HAP-1 (cell line): Measurements from ENCODE around the gene LAMB4.

Experiments used
- DNase-seq, 2 experiments: peaks; one replicate each; pipeline ENCODE4 v3.0.0-alpha.2; 2016 to 2020; ENCODE audit warnings: low spot score in 2 of 2
- H3K27me3 ChIP-seq: fragments of 250-450 bp; sonication (Bioruptor Pico); 2 replicates; pipeline ENCODE4 v1.5.1; 2020; ENCODE audit warnings: low read depth, mild to moderate bottlenecking, moderate library complexity
- H3K36me3 ChIP-seq: fragments of 250-450 bp; sonication (Bioruptor Pico); replicated peaks from 2 replicates; pipeline ENCODE4 v1.5.1; 2020; ENCODE audit warnings: mild to moderate bottlenecking
- H3K4me1 ChIP-seq: fragments of 250-450 bp; sonication (Bioruptor Pico); 2 replicates; pipeline ENCODE4 v1.5.1; 2020; ENCODE audit warnings: mild to moderate bottlenecking
- H3K4me3 ChIP-seq: fragments of 250-450 bp; sonication (Bioruptor Pico); 2 replicates; pipeline ENCODE4 v1.5.1; 2020; ENCODE audit warnings: mild to moderate bottlenecking, moderate library complexity
- H3K9me3 ChIP-seq: fragments of 250-450 bp; sonication (Bioruptor Pico); 2 replicates; pipeline ENCODE4 v1.5.1; 2020; ENCODE audit warnings: mild to moderate bottlenecking, moderate library complexity
- in situ Hi-C: fragments of 300-500 bp; cut with MboI; formaldehyde crosslinking; loops from 3 replicates; pipeline ENCODE4 v1.14.3; 2020; ENCODE audit warnings: low sequenced_read_pairs, inconsistent platforms, mixed read lengths

Gene LAMB4

GRCh38 chr7:108093851-108094331, 36.3 kb downstream of the LAMB4 start:
- no peaks in the 10 kb centered on the region for H3K36me3 ChIP-seq
- DNase-seq, result no peak
- H3K9me3 ChIP-seq, result no peaks in the 10 kb centered on the region
- H3K4me1 ChIP-seq, result peaks cover 17% of the 10 kb centered on the region
- 0 out of 2 replicates have a peak, but pooled peaks cover 3% of the 10 kb centered on the region for H3K27me3 ChIP-seq
- in situ Hi-C loops, result no loop called here
- no peak overlapping the region for H3K4me3 ChIP-seq

GRCh38 chr7:108093341-108093740, 36.8 kb downstream of the LAMB4 start:
- in situ Hi-C loops, result no loop called here
- no peaks in the 10 kb centered on the region for H3K27me3 ChIP-seq

GRCh38 chr7:108091461-108091831, 38.7 kb downstream of the LAMB4 start:
- H3K36me3 ChIP-seq, result no peaks in the 10 kb centered on the region
- no peak overlapping the region for H3K4me3 ChIP-seq
- no peaks in the 10 kb centered on the region for H3K9me3 ChIP-seq
- in situ Hi-C loops, result no loop called here
- no peaks in the 10 kb centered on the region for H3K27me3 ChIP-seq
- H3K4me1 ChIP-seq, result peaks cover 17% of the 10 kb centered on the region
- no peak for DNase-seq

More at GRCh38 chr7:108093341-108093740, 36.8 kb downstream of the LAMB4 start:
- no peaks in the 10 kb centered on the region for H3K36me3 ChIP-seq
- H3K4me1 ChIP-seq, result peaks cover 17% of the 10 kb centered on the region
- no peak for DNase-seq
- no peaks in the 10 kb centered on the region for H3K9me3 ChIP-seq
- H3K4me3 ChIP-seq, result no peak overlapping the region

- no peak for DNase-seq
- in situ Hi-C loops, result no loop called here
- H3K4me1 ChIP-seq, result peaks cover 12% of the 10 kb centered on the region
- no peaks in the 10 kb centered on the region for H3K27me3 ChIP-seq
- no peaks in the 10 kb centered on the region for H3K36me3 ChIP-seq
- no peaks in the 10 kb centered on the region for H3K9me3 ChIP-seq
- H3K4me3 ChIP-seq, result no peak overlapping the region
Observed at GRCh38 chr7:108090791-108091460, 39.2 kb downstream of the LAMB4 start.

GRCh38 chr7:108089381-108089780, 40.8 kb downstream of the LAMB4 start:
- in situ Hi-C loops, result no loop called here
- H3K36me3 ChIP-seq, result no peaks in the 10 kb centered on the region
- no peak overlapping the region for H3K4me3 ChIP-seq
- no peaks in the 10 kb centered on the region for H3K27me3 ChIP-seq
- H3K9me3 ChIP-seq, result no peaks in the 10 kb centered on the region
- no peaks in the 10 kb centered on the region for H3K4me1 ChIP-seq
- DNase-seq, result no peak

GRCh38 chr7:108088729-108089128, 41.4 kb downstream of the LAMB4 start:
- DNase-seq, result no peak
- Histone ChIP-seq H3K36me3 (no peaks in the 10 kb centered on the region), H3K27me3 (no peaks in the 10 kb centered on the region), H3K4me1 (no peaks in the 10 kb centered on the region), H3K9me3 (no peaks in the 10 kb centered on the region), H3K4me3 (no peak overlapping the region)
- in situ Hi-C loops, result no loop called here

- Histone ChIP-seq H3K4me1 (no peaks in the 10 kb centered on the region), H3K36me3 (no peaks in the 10 kb centered on the region), H3K9me3 (no peaks in the 10 kb centered on the region), H3K4me3 (no peak overlapping the region), H3K27me3 (no peaks in the 10 kb centered on the region)
- in situ Hi-C loops, result no loop called here
- DNase-seq, result no peak
Observed at GRCh38 chr7:108087778-108088177, 42.4 kb downstream of the LAMB4 start.

- in situ Hi-C loops, result no loop called here
- Histone ChIP-seq H3K9me3 (no peaks in the 10 kb centered on the region), H3K4me3 (no peak overlapping the region), H3K36me3 (no peaks in the 10 kb centered on the region), H3K27me3 (no peaks in the 10 kb centered on the region), H3K4me1 (no peaks in the 10 kb centered on the region)
- DNase-seq, result no peak
Observed at GRCh38 chr7:108086962-108087361, 43.2 kb downstream of the LAMB4 start.

GRCh38 chr7:108086546-108086945, 43.6 kb downstream of the LAMB4 start:
- no peaks in the 10 kb centered on the region for H3K36me3 ChIP-seq
- H3K4me1 ChIP-seq, result no peaks in the 10 kb centered on the region
- in situ Hi-C loops, result no loop called here
- no peak for DNase-seq
- H3K27me3 ChIP-seq, result no peaks in the 10 kb centered on the region
- H3K4me3 ChIP-seq, result no peak overlapping the region
- H3K9me3 ChIP-seq, result no peaks in the 10 kb centered on the region

- in situ Hi-C loops, result no loop called here
- Histone ChIP-seq H3K4me3 (no peak overlapping the region), H3K36me3 (no peaks in the 10 kb centered on the region), H3K9me3 (no peaks in the 10 kb centered on the region), H3K27me3 (no peaks in the 10 kb centered on the region), H3K4me1 (no peaks in the 10 kb centered on the region)
- no peak for DNase-seq
Observed at GRCh38 chr7:108083980-108084379, 46.2 kb downstream of the LAMB4 start.

GRCh38 chr7:108079648-108080591, 50.2 kb downstream of the LAMB4 start:
- H3K4me1 ChIP-seq, result no peaks in the 10 kb centered on the region
- H3K9me3 ChIP-seq, result no peaks in the 10 kb centered on the region
- H3K4me3 ChIP-seq, result no peak overlapping the region
- H3K36me3 ChIP-seq, result no peaks in the 10 kb centered on the region
- H3K27me3 ChIP-seq, result no peaks in the 10 kb centered on the region
- DNase-seq, result no peak
- in situ Hi-C loops, result no loop called here

GRCh38 chr7:108079276-108079647, 50.9 kb downstream of the LAMB4 start:
- in situ Hi-C loops, result no loop called here
- H3K9me3 ChIP-seq, result no peaks in the 10 kb centered on the region
- H3K4me1 ChIP-seq, result no peaks in the 10 kb centered on the region
- H3K27me3 ChIP-seq, result no peaks in the 10 kb centered on the region
- no peak for DNase-seq
- H3K4me3 ChIP-seq, result no peak overlapping the region
- H3K36me3 ChIP-seq, result no peaks in the 10 kb centered on the region

- Histone ChIP-seq H3K9me3 (no peaks in the 10 kb centered on the region), H3K27me3 (no peaks in the 10 kb centered on the region), H3K4me1 (no peaks in the 10 kb centered on the region), H3K4me3 (no peak overlapping the region), H3K36me3 (no peaks in the 10 kb centered on the region)
- DNase-seq, result no peak
- in situ Hi-C loops, result no loop called here
Observed at GRCh38 chr7:108078691-108079090, 51.5 kb downstream of the LAMB4 start.

- in situ Hi-C loops, result no loop called here
Observed at GRCh38 chr7:108078211-108078673, 51.9 kb downstream of the LAMB4 start.

More at GRCh38 chr7:108078211-108078673, 51.9 kb downstream of the LAMB4 start:
- no peaks in the 10 kb centered on the region for H3K9me3 ChIP-seq
- H3K27me3 ChIP-seq, result no peaks in the 10 kb centered on the region
- no peak overlapping the region for H3K4me3 ChIP-seq
- H3K36me3 ChIP-seq, result no peaks in the 10 kb centered on the region
- no peak for DNase-seq
- no peaks in the 10 kb centered on the region for H3K4me1 ChIP-seq
